Muscle layer of duodenum (tissue), 2 donors: ENCODE data around the gene GABRR2.
A peak's percentile ranks its signal among the peaks of the same experiment; 100 is the strongest.

Experiments used
- H3K27ac ChIP-seq: one replicate; pipeline ENCODE4 v1.7.0; 2013; ENCODE audit warnings: mild to moderate bottlenecking, low read length
- H3K27me3 ChIP-seq: one replicate; pipeline ENCODE4 v1.7.0; 2013; ENCODE audit warnings: low read depth, mild to moderate bottlenecking, control low read depth, low read length
- H3K36me3 ChIP-seq, 2 donors: one replicate each; pipeline ENCODE4 v1.7.0; 2013; ENCODE audit warnings: low read length in 2 of 2, control low read depth in 1 of 2, mild to moderate bottlenecking in 1 of 2; ENCODE audit not compliant: insufficient read depth in 2 of 2, control insufficient read depth in 1 of 2
- H3K4me1 ChIP-seq, 2 donors: one replicate each; pipeline ENCODE4 v1.7.0; 2013; ENCODE audit warnings: low read length in 2 of 2, mild to moderate bottlenecking in 2 of 2, control low read depth in 1 of 2, moderate library complexity in 1 of 2; ENCODE audit not compliant: insufficient read depth in 2 of 2, control insufficient read depth in 1 of 2
- H3K4me3 ChIP-seq, 2 donors: one replicate each; pipeline ENCODE4 v1.7.0; 2013; ENCODE audit warnings: low read length in 2 of 2, low read depth in 1 of 2, mild to moderate bottlenecking in 1 of 2
- H3K9me3 ChIP-seq, 2 donors: one replicate each; pipeline ENCODE4 v1.7.0; 2013; ENCODE audit warnings: low read length in 2 of 2, control low read depth in 1 of 2, mild to moderate bottlenecking in 1 of 2; ENCODE audit not compliant: control insufficient read depth in 1 of 2
- donor health status: healthy.

The GABRR2 gene

GRCh38 chr6:89221971-89222711 is 93.0 kb downstream of the GABRR2 start:
- peaks cover 0 to 6% of the 10 kb centered on the region in 2 donors for H3K4me1 ChIP-seq
- H3K4me3 ChIP-seq = no peak overlapping the region
- no peaks in the 10 kb centered on the region for H3K27me3 ChIP-seq
- H3K27ac ChIP-seq = no peak overlapping the region
- no peaks in the 10 kb centered on the region for H3K36me3 ChIP-seq
- no peaks in the 10 kb centered on the region for H3K9me3 ChIP-seq

- no peak overlapping the region for H3K4me3 ChIP-seq
- H3K4me1 ChIP-seq = peaks cover 0 to 6% of the 10 kb centered on the region in 2 donors
- H3K36me3 ChIP-seq = no peaks in the 10 kb centered on the region
- no peak overlapping the region for H3K27ac ChIP-seq
- no peaks in the 10 kb centered on the region for H3K9me3 ChIP-seq
- no peaks in the 10 kb centered on the region for H3K27me3 ChIP-seq
Observed at GRCh38 chr6:89221129-89221528, 94.0 kb downstream of the GABRR2 start.

GRCh38 chr6:89217299-89217910 is 97.7 kb downstream of the GABRR2 start, which contains the start of gene GABRR1:
Gene GABRR1 (minus strand): TSS chr6:89217358. CDS start chr6:89217322, 36 bp downstream.
- Histone ChIP-seq H3K27me3 (no peaks in the 10 kb centered on the region), H3K4me1 (peaks cover 0 to 2% of the 10 kb centered on the region in 2 donors), H3K27ac (no peak within 1 kb of the TSS), H3K4me3 (peak within 1 kb of the TSS in 1 of 2 donors; percentile 1), H3K9me3 (no peaks in the 10 kb centered on the region), H3K36me3 (no peaks in the 10 kb centered on the region)

- H3K27me3 ChIP-seq = no peaks in the 10 kb centered on the region
- H3K4me3 ChIP-seq = no peak overlapping the region
- H3K4me1 ChIP-seq = no peaks in the 10 kb centered on the region
- H3K36me3 ChIP-seq = no peaks in the 10 kb centered on the region
- no peaks in the 10 kb centered on the region for H3K9me3 ChIP-seq
- no peak overlapping the region for H3K27ac ChIP-seq
Observed at GRCh38 chr6:89216411-89216810, 98.7 kb downstream of the GABRR2 start.

- Histone ChIP-seq H3K4me3 (no peak overlapping the region), H3K4me1 (no peaks in the 10 kb centered on the region), H3K27ac (no peak overlapping the region), H3K36me3 (no peaks in the 10 kb centered on the region), H3K27me3 (no peaks in the 10 kb centered on the region), H3K9me3 (no peaks in the 10 kb centered on the region)
Observed at GRCh38 chr6:89215391-89215790, 99.7 kb downstream of the GABRR2 start.

- Histone ChIP-seq H3K4me3 (no peak overlapping the region), H3K4me1 (no peaks in the 10 kb centered on the region), H3K36me3 (no peaks in the 10 kb centered on the region), H3K9me3 (no peaks in the 10 kb centered on the region), H3K27me3 (no peaks in the 10 kb centered on the region), H3K27ac (no peak overlapping the region)
Observed at GRCh38 chr6:89214197-89214596, 100.9 kb downstream of the GABRR2 start.

- no peak overlapping the region for H3K27ac ChIP-seq
- H3K4me3 ChIP-seq = no peak overlapping the region
- H3K4me1 ChIP-seq = no peaks in the 10 kb centered on the region
- no peaks in the 10 kb centered on the region for H3K9me3 ChIP-seq
- no peaks in the 10 kb centered on the region for H3K36me3 ChIP-seq
- H3K27me3 ChIP-seq = no peaks in the 10 kb centered on the region
Observed at GRCh38 chr6:89212472-89212871, 102.6 kb downstream of the GABRR2 start.

GRCh38 chr6:89209457-89209856 is 105.6 kb downstream of the GABRR2 start:
- H3K9me3 ChIP-seq = no peaks in the 10 kb centered on the region
- no peak overlapping the region for H3K4me3 ChIP-seq
- no peaks in the 10 kb centered on the region for H3K36me3 ChIP-seq
- H3K27me3 ChIP-seq = no peaks in the 10 kb centered on the region
- H3K4me1 ChIP-seq = no peaks in the 10 kb centered on the region
- H3K27ac ChIP-seq = no peak overlapping the region

GRCh38 chr6:89208551-89208950 is 106.5 kb downstream of the GABRR2 start:
- no peaks in the 10 kb centered on the region for H3K4me1 ChIP-seq
- no peak overlapping the region for H3K4me3 ChIP-seq
- no peaks in the 10 kb centered on the region for H3K9me3 ChIP-seq
- H3K27ac ChIP-seq = no peak overlapping the region
- no peaks in the 10 kb centered on the region for H3K36me3 ChIP-seq
- H3K27me3 ChIP-seq = no peaks in the 10 kb centered on the region
